HG03060 (cell line): ENCODE measurements around the gene GLUL.
A peak's percentile ranks its signal among the peaks of the same experiment; 100 is the strongest.

Experiments
- ATAC-seq: cut with Tn5 transposase; IDR thresholded peaks from one replicate; pipeline ENCODE4 v1.9.1; 2021; ENCODE audit warnings: low read depth, moderate number of reproducible peaks; ENCODE audit not compliant: unreplicated experiment

Gene GLUL

DNA sequence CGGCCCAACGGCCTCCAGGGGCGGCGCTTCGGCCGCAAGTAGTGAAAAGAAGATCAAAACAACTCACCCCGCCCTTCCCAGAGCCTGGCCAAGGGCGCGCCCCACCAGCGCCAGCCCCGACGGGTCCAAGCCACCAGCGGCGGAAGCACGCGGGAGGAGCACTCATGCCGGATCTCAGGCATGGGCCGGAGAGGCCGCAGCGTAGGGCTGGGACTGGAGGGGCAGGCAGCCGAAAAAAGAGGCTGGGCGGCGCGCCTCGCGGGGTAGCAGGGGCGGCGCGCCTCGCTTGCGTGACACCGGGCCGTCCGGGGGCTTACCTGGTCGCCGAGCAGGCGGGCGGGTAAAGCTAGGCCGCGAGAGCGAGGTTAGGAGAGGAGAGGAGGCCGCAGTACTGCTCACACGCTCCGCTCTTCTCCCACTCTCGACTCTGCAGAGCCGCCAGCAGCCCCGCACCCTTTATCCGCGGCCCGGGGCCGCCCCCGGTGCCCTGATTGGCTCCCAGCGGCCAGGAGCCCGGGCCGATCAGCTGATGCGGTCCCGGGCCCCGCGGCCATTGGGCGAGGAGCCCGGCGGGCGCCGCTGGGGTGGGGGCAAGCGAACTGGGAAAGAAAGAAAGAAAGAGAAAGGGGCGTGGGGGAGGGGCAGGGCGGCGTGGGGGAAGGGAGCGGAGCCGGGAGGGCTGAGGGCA, at the start of gene GLUL:
GLUL (minus strand) TSS at position 429 of the 688 bp plus-strand sequence. CDS start 3,053 bp downstream, outside the sequence.
- no peak for ATAC-seq

DNA sequence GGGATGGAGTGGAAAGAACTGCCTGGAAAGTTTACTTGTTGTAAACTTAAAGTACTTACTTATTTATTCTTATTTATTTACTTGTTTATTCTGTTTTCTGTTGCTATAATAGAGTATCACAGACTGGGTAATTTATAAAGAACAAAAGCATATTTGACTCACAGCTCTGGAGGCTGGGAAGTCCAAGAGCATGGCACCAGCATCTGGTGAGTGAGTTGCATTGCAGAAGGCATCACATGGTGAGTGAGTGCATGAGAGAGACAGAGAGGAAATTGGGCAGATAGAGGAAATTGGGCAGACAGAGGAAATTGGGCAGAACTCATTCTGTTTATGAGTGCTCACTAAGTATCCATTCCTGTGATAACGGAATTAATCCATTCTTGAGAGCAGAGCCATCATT, 46.7 kb upstream of the GLUL start:
- ATAC-seq: no peak

DNA sequence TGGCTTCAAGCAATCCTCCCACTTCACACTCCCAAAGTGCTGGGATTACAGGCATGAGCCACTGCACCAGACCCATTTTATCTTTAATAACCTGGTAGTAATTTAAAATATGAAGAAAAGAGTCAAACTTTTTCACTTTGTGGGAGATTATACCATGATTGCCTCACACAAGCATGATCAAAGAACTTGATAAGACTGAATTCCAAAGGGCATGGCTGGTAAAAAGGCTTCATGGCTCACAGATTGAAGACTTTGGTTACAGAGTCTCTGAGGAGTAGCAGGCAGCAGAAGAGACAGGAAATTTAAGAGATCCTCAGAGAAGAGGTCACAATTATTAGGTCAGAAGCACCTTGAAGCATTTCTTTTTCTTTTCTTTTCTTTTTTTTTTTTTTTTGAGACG, 42.0 kb upstream of the GLUL start:
- no peak for ATAC-seq

DNA sequence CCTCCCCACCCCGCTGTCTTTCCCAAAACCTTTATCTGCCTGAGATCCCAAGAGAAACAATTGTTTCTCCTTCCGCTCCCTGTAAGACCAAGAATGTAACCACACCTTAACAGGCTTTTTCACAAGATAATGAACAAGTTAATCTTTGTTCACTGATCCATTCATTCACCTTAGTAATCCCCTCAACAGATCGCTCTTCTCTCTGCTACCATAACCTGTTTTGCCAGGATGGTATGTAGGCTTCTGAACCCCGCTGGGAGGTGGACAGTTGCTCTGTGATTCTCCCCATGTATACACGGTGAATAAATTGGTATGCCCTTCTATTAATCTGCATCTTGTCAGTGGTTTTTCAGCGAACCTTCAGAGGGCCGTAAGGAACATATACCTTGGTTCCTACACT, 39.7 kb upstream of the GLUL start:
- ATAC-seq: no peak

GRCh38 chr1:182430263-182431068, 38.9 kb upstream of the GLUL start:
- ATAC-seq: no peak

- ATAC-seq: no peak
Measured at GRCh38 chr1:182428043-182428442, 36.5 kb upstream of the GLUL start.

DNA sequence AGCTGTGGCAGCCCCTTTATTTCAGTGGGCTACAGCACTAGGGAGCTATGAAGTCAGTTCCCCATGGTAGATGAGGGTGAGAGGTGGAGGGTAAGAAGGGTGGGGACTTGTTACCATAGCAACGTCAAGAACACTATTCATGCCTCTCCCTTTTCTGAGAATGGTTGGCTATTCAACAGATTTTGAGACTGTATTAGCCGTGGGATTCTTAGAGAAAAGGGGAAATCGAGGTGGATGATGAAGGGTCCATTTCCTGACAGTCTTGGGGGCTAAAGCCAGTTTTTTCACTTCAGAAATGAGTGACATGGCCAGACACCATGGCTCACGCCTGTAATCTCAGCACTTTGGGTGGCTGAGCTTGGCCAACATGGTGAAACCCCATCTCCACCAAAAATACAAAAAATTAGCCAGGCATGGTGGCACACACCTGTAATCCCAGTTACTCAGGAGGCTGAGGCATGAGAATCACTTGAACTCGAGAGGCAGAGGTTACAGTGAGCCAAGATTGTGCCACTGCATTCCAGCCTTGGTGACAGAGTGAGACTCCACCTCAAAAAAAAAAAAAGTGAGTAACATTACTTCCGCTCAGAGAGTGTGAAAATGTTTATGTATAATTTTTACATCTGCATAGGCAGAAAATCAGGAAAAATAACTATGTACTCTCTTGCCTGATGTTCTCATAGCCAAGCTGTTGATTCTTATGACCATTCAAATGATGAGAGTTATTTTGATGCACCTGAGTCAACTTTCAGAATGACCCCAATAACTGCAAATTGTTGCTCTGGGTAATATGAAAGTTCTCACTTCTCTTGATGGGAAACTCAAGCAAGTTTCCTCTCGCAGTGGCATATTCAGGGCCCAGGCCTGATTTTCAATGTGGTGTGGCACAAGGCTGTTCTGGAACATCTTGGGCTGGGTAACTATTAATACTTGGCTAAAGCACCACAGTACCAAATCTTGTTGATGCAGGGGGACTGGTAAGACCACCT, 35.1 kb upstream of the GLUL start:
- peak; percentile 49 for ATAC-seq

DNA sequence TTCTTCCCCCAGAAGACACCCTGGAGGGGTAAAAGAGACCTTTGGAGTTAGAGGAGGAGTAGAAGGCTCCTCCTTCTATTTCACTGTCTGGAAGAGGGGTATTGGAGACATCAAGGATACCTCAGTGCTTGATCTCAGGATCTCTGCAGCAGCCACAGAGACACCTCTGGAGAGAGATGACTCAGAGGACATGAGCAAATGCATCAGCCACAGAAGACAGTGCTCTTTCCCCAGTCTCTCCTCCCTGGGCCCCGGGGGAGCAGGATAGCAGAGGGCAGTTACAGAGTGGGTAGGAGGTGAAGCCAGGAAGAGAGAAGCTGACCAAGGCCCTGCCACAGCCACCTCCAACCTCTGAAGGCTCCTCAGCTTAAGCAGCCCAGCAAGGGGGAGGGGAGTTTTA, 24.2 kb upstream of the GLUL start:
- ATAC-seq: no peak

DNA sequence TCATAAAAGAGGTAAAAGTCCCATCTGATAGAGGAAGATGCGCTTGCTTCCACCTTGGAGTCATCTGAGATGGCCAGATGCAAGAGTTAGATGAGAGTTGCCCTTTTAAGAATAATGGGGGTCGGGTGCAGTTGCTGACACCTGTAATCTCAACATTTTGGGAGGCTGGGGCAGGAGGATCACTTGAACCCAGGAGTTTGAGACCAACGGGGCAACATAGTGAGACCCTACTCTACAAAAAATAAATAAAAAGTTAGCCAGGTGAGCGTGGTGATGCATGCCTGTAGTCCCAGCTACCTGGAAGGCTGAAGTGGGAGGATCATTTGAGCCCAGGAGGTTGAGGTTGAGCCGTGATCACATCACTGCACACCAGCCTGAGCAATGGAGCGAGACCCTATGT, 22.4 kb upstream of the GLUL start:
- ATAC-seq: no peak

GRCh38 chr1:182413486-182413885, 21.9 kb upstream of the GLUL start:
- no peak for ATAC-seq

DNA sequence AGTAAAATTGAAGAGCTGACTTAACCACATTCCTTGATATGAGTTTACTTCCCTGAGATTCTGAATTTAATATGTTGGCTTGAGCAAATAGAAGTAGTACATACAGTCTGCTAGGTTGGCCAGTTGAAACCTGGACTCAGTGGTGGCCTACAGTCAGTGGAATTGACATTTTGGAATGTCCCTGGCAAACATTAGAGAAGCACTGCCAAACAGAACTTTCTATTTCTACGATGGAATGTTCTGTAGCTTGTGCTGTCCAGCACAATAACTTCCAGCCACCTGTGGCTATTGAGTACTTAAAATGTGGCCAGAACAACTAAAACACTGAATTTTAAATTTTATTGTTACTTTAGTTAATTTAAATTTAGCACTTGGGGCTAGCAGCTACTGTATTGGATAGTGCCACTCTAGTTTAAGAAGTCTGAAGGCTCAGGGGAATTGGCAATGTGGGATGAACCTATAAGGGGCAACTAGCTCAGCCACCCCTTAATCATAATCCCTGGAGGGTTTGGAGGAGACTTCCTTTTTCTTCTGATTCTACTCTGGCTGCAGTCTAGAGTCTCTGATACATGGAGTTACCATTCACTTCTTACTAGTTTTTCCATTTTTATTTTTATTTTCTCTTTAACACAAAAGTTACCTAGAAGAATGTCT, 19.2 kb upstream of the GLUL start:
- ATAC-seq: no peak

DNA sequence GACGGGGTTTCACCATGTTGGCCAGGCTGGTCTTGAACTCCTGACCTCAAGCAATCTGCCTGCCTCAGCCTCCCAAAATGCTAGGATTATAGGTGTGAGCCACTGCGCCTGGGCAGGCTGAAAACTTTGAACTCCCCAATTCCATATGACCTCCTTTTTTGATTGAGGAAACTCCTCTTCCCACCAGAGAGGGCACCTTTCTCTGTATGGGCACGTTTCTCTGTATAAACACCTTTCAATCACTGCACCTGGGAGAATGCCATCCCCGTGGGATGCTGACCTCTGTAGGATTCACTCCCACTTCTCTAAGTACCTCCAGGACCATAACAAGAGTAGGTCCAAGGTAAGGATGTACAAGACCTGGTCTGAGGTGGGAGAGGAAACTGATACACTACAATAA, 18.5 kb upstream of the GLUL start:
- ATAC-seq: no peak

DNA sequence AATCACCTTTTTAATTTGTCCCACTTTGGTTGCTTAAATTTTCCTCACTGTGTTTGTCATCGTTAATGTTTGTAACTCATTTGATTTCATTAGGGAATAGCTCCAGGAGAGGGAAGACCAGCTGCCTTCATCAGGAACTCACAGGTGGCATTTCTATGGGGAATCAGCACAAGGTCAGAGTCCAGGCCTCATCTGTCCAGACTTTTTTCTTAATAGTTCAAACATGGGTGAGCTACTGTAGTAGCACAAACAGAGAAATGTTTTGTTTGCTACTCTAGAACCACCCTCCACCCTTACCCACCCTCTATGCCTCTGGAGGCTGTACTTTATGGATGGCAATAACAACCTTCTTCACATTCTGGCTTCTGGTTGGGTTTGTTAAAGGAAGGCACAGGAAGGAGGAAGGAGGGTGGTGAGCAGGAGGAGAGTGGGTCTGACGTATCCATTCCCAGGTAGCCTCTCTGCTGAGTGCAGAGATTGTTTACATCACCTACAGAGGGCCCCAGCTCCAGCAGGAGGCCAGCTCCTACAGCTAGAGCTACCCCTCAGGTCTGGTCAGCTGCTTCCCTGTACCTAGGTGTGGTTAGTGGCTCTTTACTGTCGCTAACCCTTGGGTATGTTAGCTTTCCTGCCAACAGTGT, 17.0 kb upstream of the GLUL start:
- no peak for ATAC-seq

- no peak for ATAC-seq
Measured at GRCh38 chr1:182407724-182408123, 16.1 kb upstream of the GLUL start.

GRCh38 chr1:182406012-182406411, 14.4 kb upstream of the GLUL start:
- ATAC-seq: no peak

DNA sequence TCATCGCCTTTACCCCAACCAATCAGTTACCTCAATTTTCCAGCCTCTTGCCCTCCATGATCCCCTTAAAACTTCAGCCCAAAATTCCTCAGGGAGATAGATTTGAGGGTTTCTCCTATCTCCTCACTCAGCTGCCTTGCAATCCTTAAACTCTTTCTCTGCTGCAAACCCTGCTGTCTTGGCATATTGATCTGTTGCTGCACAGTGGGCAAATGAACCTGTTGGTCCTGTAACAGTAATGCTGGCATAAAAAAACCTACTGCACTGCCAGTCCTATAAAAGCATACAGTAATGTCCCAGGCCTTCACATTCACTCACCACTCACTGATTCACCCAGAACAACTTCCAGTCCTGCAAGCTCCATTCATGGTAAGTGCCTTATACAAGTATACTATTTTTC, 14.0 kb upstream of the GLUL start:
- no peak for ATAC-seq

- ATAC-seq: no peak
Measured at GRCh38 chr1:182404781-182405180, 13.2 kb upstream of the GLUL start.

DNA sequence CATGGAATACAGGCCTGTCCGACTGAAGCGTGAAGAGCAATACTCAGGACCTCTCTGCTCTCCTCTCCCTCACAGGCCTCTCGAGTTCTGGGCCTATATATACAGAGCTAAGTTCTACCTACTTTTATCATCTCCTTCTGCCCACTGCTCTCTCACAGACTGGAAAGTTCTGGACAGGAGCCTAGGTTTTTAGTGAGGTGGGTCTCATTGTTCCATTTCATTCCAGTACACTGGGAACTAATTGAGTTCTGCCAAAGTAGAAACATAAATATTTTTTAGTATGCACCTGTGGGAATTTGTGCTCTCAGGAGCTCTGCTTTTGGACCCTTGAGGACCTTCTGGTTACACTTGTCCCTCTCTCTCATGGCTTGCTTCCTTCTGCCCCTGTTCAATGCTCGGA, 9.0 kb upstream of the GLUL start, which contains the start of gene TEDDM1:
TEDDM1 (minus strand) TSS at position 101 of the 400 bp plus-strand sequence. CDS start 182 bp downstream, outside the sequence.
- ATAC-seq: no peak

- no peak for ATAC-seq
Measured at GRCh38 chr1:182397653-182398393, 6.2 kb upstream of the GLUL start.
